ENCODE results near the gene CLPTM1L. TPM values are rescaled to one million over a fixed set of nuclear protein-coding genes. Genes with fewer than 3 reads are reported as not detected.
"Not testable (repeated sequence)": the region's sequence is repeated elsewhere in the genome, so short reads cannot be mapped to it uniquely, and the experiment has no call there.

CLPTM1L gene
- total and polyA plus RNA-seq, 12 donors = 40.7 to 96.5 (median 83.2) TPM

GRCh38 chr5:1285141-1285540 lies 59.8 kb downstream of the CLPTM1L start:
- TF ChIP-seq CTCF (IDR thresholded peaks at IDR 0.05) = no peak
- intact Hi-C loops (cut with DNase I) = no loop called here
- H3K4me1 ChIP-seq (replicated peaks in 1 of 2) = no peaks in the 10 kb centered on the region
- no peaks in the 10 kb centered on the region for H3K27me3 ChIP-seq
- DNase-seq = no peak
- H3K27ac ChIP-seq = no peak overlapping the region
- H3K9me3 ChIP-seq (replicated peaks in 1 of 3) = no peaks in the 10 kb centered on the region
- 73 to 90% (median 87%) methylated on average over 8 to 11 of the region's 12 CpGs for WGBS, 4 donors
- H3K4me3 ChIP-seq = no peak overlapping the region
- H3K36me3 ChIP-seq (replicated peaks in 1 of 2) = no peaks in the 10 kb centered on the region

- H3K9me3 ChIP-seq (replicated peaks in 1 of 3); H3K27ac ChIP-seq; H3K4me1 ChIP-seq (replicated peaks in 1 of 2); intact Hi-C loops (cut with DNase I); H3K36me3 ChIP-seq (replicated peaks in 1 of 2); H3K27me3 ChIP-seq; H3K4me3 ChIP-seq; DNase-seq: not testable (repeated sequence)
- 82 to 86% (median 83%) methylated on average over 5 to 27 of the region's 27 CpGs for WGBS, 4 donors
Measured at GRCh38 chr5:1284336-1284970, 60.4 kb downstream of the CLPTM1L start.

GRCh38 chr5:1283729-1284041 lies 61.2 kb downstream of the CLPTM1L start:
- H3K9me3 ChIP-seq (replicated peaks in 1 of 3); H3K4me1 ChIP-seq (replicated peaks in 1 of 2); DNase-seq; H3K27ac ChIP-seq; intact Hi-C loops (cut with DNase I); H3K27me3 ChIP-seq; H3K36me3 ChIP-seq (replicated peaks in 1 of 2); H3K4me3 ChIP-seq: not testable (repeated sequence)
- WGBS, 4 donors = 83 to 93% (median 84%) methylated on average over 5 to 16 of the region's 16 CpGs

GRCh38 chr5:1282993-1283728 lies 61.7 kb downstream of the CLPTM1L start:
- H3K9me3 ChIP-seq (replicated peaks in 1 of 3); H3K27me3 ChIP-seq; H3K4me3 ChIP-seq; DNase-seq; intact Hi-C loops (cut with DNase I); H3K36me3 ChIP-seq (replicated peaks in 1 of 2); H3K27ac ChIP-seq; H3K4me1 ChIP-seq (replicated peaks in 1 of 2): not testable (repeated sequence)
- WGBS, 4 donors = 83 to 89% (median 88%) methylated on average over 31 to 40 of the region's 40 CpGs

- WGBS, 4 donors = 80 to 87% (median 83%) methylated on average over 31 to 37 of the region's 37 CpGs
- H3K36me3 ChIP-seq (replicated peaks in 1 of 2) = no peaks in the 10 kb centered on the region
- no peaks in the 10 kb centered on the region for H3K9me3 ChIP-seq (replicated peaks in 1 of 3)
- TF ChIP-seq POLR2A (IDR thresholded peaks at IDR 0.05) (no peak), CTCF (IDR thresholded peaks at IDR 0.05) (no peak)
- intact Hi-C loops (cut with DNase I) = no loop called here
- no peak overlapping the region for H3K27ac ChIP-seq
- DNase-seq = no peak
- H3K4me1 ChIP-seq (replicated peaks in 1 of 2) = no peaks in the 10 kb centered on the region
- no peaks in the 10 kb centered on the region for H3K27me3 ChIP-seq
- no peak overlapping the region for H3K4me3 ChIP-seq
Measured at GRCh38 chr5:1282131-1282992, 62.5 kb downstream of the CLPTM1L start.

Measured in adrenal gland (tissue), 12 donors.